HUES6 (cell line): ENCODE measurements around the gene ARL6IP5.

Experiments used
- H3K27ac ChIP-seq: 2 replicates; pipeline ENCODE4 v1.7.0; 2013; ENCODE audit warnings: low read depth, mild to moderate bottlenecking, low read length, inconsistent platforms
- H3K27me3 ChIP-seq: 2 replicates; pipeline ENCODE4 v1.6.1; 2013; ENCODE audit warnings: low read length; ENCODE audit not compliant: control insufficient read depth, insufficient read depth
- H3K36me3 ChIP-seq: 2 replicates; pipeline ENCODE4 v1.6.1; 2013; ENCODE audit warnings: low read length; ENCODE audit not compliant: control insufficient read depth, insufficient read depth
- H3K4me1 ChIP-seq: 2 replicates; pipeline ENCODE4 v1.6.1; 2013; ENCODE audit warnings: low read length; ENCODE audit not compliant: control insufficient read depth, insufficient read depth
- H3K4me3 ChIP-seq: 2 replicates; pipeline ENCODE4 v1.5.1; 2013; ENCODE audit warnings: low read depth, low read length
- H3K9ac ChIP-seq: one replicate; pipeline ENCODE4 v1.6.1; 2013; ENCODE audit warnings: mild to moderate bottlenecking, low read length
- H3K9me3 ChIP-seq: 2 replicates; pipeline ENCODE4 v1.6.1; 2013; ENCODE audit warnings: low read depth, low read length; ENCODE audit not compliant: control insufficient read depth, insufficient read depth

The ARL6IP5 gene

DNA sequence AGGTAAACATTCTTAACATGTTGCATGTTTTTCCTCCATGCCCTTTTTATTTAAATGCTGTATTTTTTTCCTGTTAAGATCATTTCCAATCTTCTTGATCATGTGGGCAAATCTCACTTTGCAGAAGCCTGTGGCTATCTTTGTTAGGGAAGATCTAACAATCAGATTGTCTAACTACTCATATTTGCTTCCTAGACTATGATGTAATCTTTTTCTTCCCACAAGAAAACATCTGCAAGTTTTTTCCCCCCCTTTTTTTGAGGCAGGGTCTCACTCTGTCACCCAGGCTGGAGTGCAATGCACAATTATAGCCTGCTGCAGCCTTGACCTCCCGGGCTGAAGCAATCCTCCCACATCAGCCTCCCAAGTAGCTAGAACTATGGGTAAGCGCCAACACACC is 52.7 kb downstream of the ARL6IP5 start:
- no peak overlapping the region for H3K4me3 ChIP-seq
- no peak overlapping the region for H3K27ac ChIP-seq
- peaks cover 50% of the 10 kb centered on the region for H3K27me3 ChIP-seq
- H3K9ac ChIP-seq, result no peak overlapping the region
- no peaks in the 10 kb centered on the region for H3K36me3 ChIP-seq
- no peaks in the 10 kb centered on the region for H3K9me3 ChIP-seq
- H3K4me1 ChIP-seq, result no peaks in the 10 kb centered on the region

DNA sequence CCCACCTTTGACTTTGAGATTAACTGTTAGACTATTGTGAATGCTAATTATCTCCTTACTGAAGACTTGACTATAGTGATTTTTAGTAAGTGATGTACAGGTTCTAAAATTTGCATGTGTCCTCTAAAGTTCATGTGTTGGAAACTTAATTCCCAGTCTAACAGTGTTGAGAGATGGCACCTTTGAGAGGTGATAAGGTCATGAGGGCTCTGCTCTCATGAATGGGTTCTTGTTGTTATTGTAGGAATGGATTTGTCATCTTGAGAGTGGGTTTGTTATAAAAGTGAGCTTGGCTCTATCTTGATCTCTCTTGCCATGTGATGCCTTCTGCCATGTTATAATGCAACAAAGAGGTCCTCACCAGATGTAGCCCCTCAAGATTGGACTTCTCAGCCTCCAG is 56.6 kb downstream of the ARL6IP5 start:
- H3K36me3 ChIP-seq, result no peaks in the 10 kb centered on the region
- no peak overlapping the region for H3K27ac ChIP-seq
- peaks cover 17% of the 10 kb centered on the region; the same call in 1 of the 2 replicates for H3K4me1 ChIP-seq
- peaks cover 89% of the 10 kb centered on the region for H3K27me3 ChIP-seq
- H3K9me3 ChIP-seq, result no peaks in the 10 kb centered on the region
- no peak overlapping the region for H3K9ac ChIP-seq
- no peak overlapping the region for H3K4me3 ChIP-seq

DNA sequence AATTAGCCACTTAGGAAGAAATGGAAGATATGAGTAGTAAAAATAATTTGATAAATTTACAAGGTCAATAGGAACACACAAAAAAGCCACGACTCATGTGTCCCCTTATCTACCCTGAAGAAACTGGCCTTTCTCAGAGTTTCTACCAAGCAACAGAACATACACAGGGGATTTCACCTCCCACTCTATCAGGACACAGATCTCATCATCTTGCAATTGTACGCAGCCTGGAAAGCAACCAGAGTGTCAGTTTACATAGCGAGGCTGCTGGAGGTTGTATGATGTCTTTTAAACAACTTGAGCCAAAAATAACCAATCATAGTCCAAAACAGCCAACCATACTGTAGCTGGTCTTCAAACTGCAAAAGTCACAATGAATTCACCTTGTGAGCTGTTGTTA is 57.4 kb downstream of the ARL6IP5 start:
- Histone ChIP-seq H3K9me3 (no peaks in the 10 kb centered on the region), H3K4me3 (no peak overlapping the region), H3K36me3 (no peaks in the 10 kb centered on the region), H3K4me1 (peaks cover 17% of the 10 kb centered on the region; the same call in 1 of the 2 replicates), H3K27me3 (peaks cover 96% of the 10 kb centered on the region), H3K27ac (no peak overlapping the region), H3K9ac (no peak overlapping the region)

DNA sequence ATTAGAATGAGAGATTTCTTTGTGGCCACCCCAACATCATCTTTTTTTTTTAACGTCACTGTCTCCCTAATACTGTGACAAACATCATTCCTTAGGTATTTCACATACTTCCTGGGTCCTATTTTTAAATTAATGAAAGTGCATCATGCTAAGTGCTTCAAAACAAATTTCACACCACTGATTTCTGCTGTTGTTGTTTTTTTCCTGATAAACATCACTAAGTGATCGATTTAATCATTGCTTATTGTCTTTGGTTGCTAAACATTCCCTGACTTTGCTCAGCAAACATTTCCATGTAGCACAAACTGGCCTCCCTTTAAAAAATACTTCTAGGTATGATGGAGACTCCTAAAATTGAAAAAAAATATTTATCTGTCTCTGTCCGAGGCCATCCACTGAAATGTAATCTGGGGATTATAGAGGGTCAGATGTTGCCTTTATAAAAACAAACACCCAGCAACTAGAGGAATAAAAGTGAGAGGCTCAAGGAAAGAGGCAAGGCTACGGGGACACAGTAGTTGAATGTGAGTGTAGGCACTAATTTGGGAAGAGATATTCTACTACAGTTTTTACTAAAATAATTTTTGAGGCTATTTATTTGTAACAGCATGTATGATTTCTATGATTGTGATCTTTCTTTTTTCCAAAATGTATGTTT is 58.2 kb downstream of the ARL6IP5 start:
- Histone ChIP-seq H3K9ac (no peak overlapping the region), H3K4me3 (no peak overlapping the region), H3K9me3 (no peaks in the 10 kb centered on the region), H3K36me3 (no peaks in the 10 kb centered on the region), H3K27me3 (peaks cover 97% of the 10 kb centered on the region), H3K4me1 (peaks cover 17% of the 10 kb centered on the region; the same call in 1 of the 2 replicates), H3K27ac (no peak overlapping the region)

DNA sequence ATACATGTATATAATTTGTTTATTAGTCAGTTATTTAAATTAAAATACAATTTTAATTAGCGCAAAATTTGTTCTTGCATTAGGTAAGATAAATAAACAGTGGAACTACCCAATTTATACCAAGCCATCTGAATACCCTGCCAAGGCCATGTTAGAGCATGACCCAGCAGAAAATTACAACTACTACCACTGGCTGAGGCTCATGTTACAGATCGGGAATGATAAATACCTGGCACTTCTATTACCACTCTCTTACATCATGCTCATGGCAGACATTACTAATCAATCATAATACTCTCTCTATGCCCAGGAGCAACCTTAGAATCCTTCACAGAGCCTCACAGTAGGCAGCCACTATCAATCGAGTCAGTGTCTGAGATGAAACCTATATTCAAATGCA is 58.9 kb downstream of the ARL6IP5 start:
- Histone ChIP-seq H3K4me1 (peaks cover 17% of the 10 kb centered on the region; the same call in 1 of the 2 replicates), H3K9me3 (no peaks in the 10 kb centered on the region), H3K36me3 (no peaks in the 10 kb centered on the region), H3K27ac (no peak overlapping the region), H3K4me3 (no peak overlapping the region), H3K27me3 (peaks cover 97% of the 10 kb centered on the region), H3K9ac (no peak overlapping the region)

DNA sequence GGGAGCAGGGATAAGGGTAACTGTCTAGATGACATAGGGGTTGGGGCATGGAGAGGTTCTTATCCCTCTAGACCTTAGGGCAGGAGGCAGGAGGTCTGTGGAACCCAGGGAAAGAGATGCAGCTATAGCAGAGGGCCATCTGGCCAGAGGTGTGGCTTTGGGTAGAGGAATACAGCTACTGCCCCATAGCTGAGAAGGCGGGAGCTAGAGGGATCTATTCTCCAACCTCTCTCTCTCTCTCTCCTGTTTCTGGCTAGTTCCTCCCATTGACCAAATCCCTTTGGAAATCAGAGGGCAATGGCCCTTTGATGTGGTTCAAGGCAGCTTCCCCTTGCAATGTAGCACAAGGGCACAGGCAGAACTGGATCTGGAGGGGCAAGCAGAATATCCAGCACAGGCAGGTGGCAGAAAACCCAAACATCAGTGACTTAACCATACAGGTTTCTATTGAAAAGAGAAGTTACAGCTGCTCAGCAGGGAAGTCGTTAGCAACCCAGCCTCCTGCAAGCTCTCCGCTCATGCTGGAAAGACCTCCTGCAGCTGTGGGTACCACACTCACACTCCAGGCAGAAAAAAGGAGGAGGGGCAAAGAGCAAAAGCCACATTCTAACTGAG is 60.0 kb downstream of the ARL6IP5 start:
- H3K27me3 ChIP-seq, result peaks cover 93% of the 10 kb centered on the region
- H3K4me3 ChIP-seq, result no peak overlapping the region
- H3K9me3 ChIP-seq, result no peaks in the 10 kb centered on the region

DNA sequence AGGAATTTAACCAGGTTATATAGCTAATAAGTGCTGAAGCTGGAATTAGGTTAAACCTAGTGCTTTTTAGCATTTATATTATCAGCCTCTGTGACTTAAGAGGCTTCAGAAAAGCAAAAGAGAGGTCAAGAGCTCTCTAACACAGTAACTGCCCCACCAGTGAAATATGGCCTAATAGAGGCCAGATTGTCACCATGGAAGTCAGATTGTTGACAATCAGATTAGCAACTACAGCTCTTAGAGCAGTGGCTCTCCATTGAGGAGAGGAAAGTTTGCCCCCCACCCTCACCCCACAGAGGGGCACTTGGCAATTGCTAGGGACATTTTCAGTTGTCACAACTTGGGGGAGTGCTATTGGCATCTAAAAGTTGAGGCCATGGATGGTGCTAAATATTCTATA is 61.0 kb downstream of the ARL6IP5 start:
- Histone ChIP-seq H3K9me3 (no peaks in the 10 kb centered on the region), H3K36me3 (no peaks in the 10 kb centered on the region), H3K27me3 (peaks cover 85% of the 10 kb centered on the region), H3K4me1 (peaks cover 17% of the 10 kb centered on the region; the same call in 1 of the 2 replicates), H3K4me3 (no peak overlapping the region), H3K9ac (no peak overlapping the region), H3K27ac (no peak overlapping the region)

More for the DNA sequence above, 60.0 kb downstream of the ARL6IP5 start:
- H3K4me1 ChIP-seq, result peaks cover 17% of the 10 kb centered on the region; the same call in 1 of the 2 replicates
- H3K27ac ChIP-seq, result no peak overlapping the region
- no peaks in the 10 kb centered on the region for H3K36me3 ChIP-seq
- H3K9ac ChIP-seq, result no peak overlapping the region

DNA sequence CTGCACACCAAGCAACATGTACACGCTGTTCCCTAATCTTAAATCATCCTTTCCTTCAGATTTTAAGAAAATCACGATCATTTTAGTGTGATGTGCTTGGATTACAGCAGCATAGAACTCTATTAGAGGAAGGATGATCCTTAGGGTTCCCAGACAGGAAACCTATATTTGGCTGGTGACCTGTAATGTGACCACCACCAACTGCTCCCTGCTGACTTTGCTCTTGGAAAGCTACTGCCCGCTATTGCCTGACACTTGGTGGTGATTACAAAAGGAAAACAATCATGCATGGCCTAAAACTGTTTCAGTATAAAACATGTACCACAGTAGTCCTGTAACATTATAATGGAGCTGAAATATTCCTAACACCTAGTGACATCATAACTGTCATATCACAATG is 64.8 kb downstream of the ARL6IP5 start:
- no peak overlapping the region for H3K27ac ChIP-seq
- H3K36me3 ChIP-seq, result no peaks in the 10 kb centered on the region
- H3K27me3 ChIP-seq, result peaks cover 69% of the 10 kb centered on the region
- no peaks in the 10 kb centered on the region for H3K9me3 ChIP-seq
- H3K9ac ChIP-seq, result no peak overlapping the region
- H3K4me3 ChIP-seq, result no peak overlapping the region
- peaks cover 6% of the 10 kb centered on the region; the same call in 1 of the 2 replicates for H3K4me1 ChIP-seq
